PFSK-1 (cell line): Measurements from ENCODE around the gene TSPAN2.

Experiments used
- POLR2AphosphoS5 ChIP-seq: IDR thresholded peaks from 2 replicates; pipeline ENCODE4 v1.6.1; 2012; ENCODE audit warnings: low read depth, mild to moderate bottlenecking, control low read depth, low read length, moderate library complexity
- TAF1 ChIP-seq: IDR thresholded peaks from 2 replicates; pipeline ENCODE4 v1.6.1; 2012; ENCODE audit warnings: low read length, control low read depth, borderline replicate concordance; ENCODE audit not compliant: insufficient read depth

DNA sequence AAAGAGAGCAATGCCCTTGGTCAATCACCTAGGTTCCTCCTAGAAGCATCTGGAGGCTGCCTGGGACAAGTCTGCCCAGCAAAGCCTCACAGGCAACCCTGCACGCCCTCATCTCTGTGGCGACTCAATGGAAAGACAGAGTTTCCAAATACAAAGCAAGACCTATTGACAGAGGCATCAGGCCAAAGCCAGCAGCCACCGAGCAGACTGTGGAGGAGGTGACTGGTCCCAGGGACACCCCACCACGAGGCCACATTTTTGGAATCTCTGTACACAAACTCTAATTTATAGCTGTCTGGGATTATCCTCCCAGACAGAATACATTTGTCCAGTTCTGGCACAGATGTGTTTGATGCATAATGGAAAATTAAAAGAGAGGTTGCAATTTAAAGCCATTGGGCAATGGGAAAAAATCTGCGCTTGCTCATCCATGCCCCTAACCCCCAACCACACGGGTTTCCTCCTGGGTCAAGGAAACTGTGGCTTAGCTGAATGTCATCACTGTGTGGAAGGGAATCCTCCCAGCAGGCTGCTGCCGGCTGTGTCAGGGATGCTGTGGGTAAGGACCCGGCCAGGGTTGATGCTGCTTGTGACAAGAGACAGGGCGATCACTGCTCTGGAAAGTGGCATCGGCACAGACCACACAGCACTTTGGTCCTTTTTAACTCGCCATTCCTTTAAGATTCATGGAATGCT is 14.3 kb downstream of the TSPAN2 start:
- no peak for TF ChIP-seq POLR2AphosphoS5
- no peak for TF ChIP-seq TAF1
